ENCODE results near the gene CSE1L.
"Not testable (repeated sequence)": the region's sequence is repeated elsewhere in the genome, so short reads cannot be mapped to it uniquely, and the experiment has no call there.

CSE1L gene

DNA sequence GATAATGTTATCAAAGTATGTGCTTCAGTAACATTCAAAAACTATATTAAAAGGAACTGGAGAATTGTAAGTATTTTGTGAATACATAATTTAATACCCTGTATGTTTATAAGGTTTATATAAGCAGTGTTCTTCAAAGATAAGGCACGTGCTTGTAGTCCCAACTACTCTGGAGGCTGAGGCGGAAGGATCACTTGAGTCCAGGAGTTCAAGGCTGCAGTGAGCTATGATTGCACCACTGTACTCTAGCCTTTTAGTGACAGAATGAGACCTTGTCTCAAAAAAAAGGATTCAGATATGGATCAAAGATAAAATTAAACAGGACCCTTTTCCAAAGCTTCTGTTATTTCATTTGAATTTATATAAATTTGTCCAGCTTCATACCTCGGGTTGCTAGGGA lies 17.2 kb downstream of the CSE1L start:
- DNase-seq (ENCODE audit: low read depth), result no peak

DNA sequence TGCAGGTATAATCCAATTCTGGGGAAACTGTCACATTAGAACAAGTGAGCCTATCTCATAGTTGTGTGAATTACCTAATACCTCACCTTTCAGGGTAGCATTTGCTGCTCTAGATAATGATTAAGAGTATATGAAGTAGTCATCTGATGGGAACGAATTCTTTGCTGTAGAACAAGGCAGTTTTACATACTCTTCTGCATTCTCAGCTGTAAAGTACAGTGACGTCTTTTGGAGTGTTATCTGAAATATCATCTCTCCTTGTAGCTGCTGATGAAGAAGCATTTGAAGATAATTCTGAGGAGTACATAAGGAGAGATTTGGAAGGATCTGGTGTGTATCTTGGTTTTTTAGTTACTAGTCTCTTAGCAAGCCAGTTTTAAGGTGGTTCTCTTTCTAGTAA lies 28.4 kb downstream of the CSE1L start:
- DNase-seq (ENCODE audit: low read depth), result no peak

DNA sequence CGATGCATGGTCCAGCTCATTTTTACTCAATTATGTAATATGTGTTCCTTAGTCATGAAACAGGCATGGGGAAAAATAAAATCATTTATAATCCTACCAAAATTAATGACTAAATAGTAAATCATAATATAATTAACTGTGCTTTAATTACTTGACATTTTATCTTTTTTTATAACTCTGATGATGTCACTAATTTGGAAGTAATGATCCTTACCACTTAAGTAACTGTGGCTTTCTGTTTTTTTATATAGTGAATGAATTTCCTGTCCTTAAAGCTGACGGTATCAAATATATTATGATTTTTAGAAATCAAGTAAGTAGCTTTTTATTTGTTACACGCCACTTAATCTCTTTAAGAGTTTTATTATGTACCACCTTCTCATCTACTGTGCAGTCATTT lies 32.2 kb downstream of the CSE1L start:
- DNase-seq (ENCODE audit: low read depth), result no peak

DNA sequence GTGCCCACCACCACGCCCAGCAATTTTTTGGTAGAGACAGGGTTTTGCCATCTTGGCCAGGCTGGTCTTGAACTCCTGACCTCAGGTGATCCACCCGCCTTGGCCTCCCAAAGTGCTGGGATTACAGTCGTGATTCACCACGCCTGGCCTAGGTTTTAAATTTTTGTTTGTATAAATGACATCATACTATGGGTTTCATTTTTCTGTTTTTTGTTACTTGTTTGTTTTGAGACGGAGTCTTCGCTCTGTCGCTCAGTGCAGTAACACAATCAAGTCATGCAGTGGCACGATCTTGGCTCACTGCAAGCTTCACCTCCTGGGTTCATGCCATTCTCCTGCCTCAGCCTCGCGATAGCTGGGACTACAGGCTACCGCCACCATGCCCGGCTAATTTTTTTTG lies 36.2 kb downstream of the CSE1L start:
- DNase-seq (ENCODE audit: low read depth), result not testable (repeated sequence)

DNA sequence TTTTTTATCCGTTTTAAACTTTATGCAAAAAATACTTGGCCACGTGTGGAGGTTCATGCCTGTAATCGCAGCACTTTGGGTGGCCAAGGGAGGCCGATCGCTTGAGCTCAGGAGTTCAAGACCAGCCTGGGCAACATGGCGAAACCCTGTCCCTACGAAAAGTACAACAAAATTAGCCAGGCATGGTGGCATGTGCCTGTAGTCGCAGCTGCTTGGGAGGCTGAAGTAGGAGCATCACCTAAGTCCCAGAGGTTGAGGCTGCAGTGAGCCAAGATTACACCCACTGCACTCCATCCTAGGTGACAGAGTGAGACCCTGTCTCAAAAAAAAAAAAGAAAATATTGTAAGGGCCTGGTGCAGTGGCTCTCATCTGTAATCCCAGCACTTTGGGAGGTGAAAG lies 45.0 kb downstream of the CSE1L start:
- DNase-seq (ENCODE audit: low read depth), result no peak

DNA sequence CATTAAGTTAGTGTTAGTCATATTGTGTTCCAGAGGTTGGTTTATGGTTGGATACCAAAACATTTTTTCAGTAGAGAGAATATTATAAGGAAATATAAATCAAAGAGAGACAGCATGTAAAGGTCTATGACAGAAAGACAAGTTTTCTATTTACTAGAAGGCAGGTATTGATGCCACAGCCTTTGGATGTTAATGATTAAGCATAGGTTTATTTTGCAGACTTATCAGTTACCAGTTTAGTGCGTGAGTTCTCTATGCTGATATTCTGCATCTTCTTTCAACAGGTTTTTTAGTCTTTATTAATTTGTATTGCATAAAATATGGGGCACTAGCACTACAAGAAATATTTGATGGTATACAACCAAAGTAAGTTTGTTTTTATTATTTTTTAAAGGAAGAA lies 45.6 kb downstream of the CSE1L start:
- DNase-seq (ENCODE audit: low read depth), result no peak

DNA sequence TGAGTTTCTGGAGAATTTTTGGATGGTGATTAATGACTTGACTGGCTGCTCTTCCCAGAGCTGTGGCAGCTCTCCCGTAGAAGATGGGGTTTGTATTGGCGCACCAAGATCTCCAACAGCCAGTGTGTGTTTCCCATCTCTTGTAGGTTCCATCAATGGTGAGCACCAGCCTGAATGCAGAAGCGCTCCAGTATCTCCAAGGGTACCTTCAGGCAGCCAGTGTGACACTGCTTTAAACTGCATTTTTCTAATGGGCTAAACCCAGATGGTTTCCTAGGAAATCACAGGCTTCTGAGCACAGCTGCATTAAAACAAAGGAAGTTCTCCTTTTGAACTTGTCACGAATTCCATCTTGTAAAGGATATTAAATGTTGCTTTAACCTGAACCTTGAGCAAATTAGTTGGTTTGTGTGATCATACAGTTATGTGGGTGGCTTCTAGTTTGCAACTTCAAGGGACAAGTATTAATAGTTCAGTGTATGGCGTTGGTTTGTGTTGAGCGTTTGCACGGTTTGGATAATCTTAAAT lies 50.2 kb downstream of the CSE1L start:
- DNase-seq (ENCODE audit: low read depth), result no peak

DNA sequence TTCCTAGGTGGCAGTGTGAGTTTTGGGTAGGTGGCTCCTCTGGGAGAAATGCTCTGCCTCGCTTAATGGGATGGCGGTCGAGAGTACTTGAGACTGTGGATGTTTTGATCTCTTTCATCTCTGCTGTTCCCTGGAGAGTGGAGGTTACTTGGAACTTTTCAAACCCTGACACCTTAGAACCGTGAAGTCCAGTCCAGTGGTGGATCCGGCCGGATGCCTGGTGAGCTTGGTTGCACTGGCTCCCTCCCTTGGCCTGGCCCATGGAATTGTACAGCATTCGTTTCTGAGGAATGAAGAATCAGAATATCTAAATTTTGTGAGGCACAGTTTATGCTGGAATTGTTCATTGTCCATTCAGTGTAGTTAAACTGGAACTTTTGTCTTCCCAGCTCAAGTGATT lies 51.0 kb downstream of the CSE1L start:
- no peak for DNase-seq (ENCODE audit: low read depth)

DNA sequence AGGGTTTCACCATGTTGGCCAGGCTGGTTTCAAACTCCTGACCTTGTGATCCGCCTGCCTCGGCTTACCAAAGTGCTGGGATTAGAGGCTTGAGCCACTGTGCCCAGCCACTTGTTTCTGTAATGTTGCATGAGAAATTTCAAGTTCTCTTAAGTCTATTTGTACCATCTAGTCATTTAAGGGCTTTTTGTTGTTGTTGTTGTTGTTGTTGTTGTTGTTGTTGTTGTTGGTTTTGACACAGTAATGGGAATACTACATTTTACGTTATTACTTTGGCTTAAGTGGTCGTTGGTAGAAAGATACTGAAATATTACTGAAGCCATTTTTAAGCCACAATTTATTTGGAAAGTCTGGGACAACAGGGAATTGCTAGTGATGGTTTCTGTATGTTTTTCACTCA lies 52.0 kb downstream of the CSE1L start:
- DNase-seq (ENCODE audit: low read depth), result no peak

DNA sequence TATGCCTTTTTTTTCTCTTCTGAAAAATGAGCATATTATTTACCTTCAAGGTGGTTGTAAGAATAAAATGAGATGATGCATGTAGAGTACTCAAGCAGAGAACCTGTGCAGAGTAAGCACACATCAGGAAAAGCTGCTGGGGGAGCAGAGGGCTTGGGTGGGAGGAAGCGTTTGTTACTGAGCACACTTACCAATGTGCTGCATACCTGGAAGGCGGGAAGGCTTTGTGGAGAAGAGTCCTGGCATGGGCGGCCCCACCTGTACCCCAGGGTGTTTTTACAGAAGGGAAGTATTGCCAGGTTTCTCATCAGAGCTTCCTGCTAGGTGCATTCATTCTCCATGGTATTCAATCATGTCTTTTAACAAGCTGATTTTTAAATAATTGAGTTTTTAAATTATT lies 52.9 kb downstream of the CSE1L start:
- no peak for DNase-seq (ENCODE audit: low read depth)

DNA sequence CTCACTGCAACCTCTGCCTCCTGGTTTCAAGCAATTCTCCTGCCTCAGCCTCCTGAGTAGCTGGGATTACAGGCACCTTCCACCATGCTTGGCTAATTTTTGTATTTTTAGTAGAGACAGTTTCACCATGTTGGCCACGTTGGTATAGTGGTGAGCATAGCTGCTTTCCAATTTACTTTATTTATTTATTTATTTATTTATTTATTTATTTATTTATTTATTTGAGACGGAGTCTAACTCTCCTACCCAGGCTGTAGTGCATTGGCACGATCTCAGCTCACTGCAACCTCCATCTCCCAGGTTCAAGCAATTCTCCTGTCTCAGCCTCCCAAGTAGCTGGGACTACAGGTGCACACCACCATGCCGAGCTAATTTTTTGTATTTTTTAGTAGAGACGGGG lies 54.2 kb downstream of the CSE1L start:
- not testable (repeated sequence) for DNase-seq (ENCODE audit: low read depth)

DNA sequence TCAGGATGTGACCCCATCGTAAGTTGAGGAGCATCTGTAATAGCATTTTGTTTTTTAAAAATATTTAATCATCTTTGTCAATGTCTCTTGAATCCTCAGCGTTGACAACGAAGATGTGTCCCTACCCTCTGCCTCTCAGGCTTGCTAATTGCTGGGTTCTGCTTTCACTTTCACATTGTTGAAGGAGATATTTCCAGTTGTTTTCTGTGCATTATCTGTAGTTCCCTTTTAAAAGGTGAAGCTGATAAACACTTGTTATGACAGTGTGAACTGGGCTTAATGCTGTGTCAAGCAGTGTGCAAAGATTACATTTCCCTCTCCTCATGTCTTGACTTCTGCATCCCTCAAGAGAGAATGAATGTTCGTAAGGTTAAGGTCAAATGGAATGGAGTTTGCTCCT lies 54.9 kb downstream of the CSE1L start:
- no peak for DNase-seq (ENCODE audit: low read depth)

DNA sequence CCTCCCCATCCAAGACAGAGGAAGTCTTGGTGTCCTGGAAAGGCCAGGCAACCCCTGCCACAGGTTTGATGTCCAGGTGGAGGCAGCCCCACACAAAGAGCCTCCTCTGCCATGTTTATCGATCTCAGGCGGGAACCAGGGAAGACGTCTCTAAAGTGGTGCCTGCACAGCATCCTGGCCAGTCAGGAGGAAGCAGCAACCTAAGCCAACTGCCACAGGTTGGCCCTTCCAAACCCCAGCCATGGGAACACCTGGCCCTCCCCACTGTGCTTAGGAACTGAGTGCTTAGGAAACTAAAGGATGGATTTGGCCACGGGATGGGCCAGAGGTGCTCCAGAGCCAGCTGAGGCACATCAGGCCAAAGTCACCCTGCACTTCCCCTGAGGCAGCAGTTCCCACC lies 56.9 kb downstream of the CSE1L start:
- DNase-seq (ENCODE audit: low read depth), result no peak

DNA sequence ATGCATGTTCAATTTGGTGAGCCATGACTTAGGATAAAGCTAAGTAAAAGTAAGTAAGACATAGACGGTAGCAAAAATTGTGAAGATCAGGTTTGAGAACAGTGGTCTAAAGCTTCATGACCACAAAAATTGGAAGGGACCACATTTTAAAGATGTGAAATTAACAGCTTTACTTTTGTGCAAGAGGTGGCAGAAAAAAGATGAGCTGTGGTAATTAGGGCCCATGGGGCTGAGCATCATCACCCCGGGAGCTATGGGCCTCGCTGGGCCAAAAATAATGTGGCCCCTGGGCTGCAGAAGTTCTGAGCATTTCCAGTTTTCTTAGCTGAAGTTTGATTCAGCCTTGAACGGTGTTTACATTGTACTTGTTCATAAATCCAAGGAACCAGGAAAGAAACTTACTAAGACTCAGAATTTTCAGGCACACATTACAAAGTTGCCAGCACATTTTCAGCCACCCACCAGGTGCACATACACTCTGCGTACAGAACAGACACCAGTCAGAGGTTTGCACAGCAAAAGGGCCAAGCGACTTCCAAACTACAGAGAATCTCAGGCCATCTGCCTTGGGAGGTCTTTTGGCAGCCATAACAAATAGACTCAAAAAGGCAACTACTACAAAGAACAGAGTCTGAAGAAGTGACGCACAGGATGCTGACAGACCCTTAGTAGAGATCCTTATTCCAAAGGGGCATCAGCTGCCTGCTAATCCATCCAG lies 57.7 kb downstream of the CSE1L start:
- no peak for DNase-seq (ENCODE audit: low read depth)

DNA sequence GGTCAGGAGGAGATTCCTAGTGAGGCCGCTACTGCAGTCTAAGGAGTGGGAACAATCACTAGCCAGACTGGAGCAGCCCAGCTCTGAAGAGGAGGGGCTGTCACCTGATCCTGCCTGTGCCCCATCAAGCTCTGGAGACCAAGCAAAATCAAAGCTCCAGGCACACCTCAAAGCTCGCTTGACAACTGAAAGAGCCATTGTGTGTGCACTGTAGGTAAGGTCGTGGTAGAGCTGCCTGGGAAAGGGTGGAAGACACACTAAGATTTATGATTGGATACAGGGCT lies 58.2 kb downstream of the CSE1L start:
- DNase-seq (ENCODE audit: low read depth), result no peak

DNA sequence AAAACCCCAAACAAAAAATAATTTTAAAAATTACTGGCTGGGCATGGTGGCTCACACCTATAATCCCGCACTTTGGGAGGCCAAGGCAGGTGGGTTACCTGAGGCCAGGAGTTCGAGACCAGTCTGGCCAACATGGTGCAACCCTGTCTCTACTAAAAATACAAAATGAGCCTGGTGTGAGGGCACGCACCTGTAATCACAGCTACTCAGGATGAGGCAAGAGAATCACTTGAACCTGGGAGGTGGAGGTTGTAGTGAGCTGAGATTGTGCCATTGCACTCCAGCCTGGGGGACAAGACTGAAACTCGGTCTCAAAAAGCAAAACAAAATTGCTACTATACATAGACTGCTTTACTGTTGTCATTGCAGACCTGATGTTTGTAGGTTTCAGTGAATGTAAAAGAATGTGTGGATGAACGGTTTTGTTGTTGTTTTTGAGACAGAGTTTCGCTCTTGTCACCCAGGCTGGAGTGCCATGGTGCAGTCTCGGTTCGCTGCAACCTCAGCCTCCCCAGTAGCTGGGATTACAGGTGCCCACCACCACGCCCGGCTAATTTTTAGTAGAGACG lies 59.0 kb downstream of the CSE1L start:
- not testable (repeated sequence) for DNase-seq (ENCODE audit: low read depth)

DNA sequence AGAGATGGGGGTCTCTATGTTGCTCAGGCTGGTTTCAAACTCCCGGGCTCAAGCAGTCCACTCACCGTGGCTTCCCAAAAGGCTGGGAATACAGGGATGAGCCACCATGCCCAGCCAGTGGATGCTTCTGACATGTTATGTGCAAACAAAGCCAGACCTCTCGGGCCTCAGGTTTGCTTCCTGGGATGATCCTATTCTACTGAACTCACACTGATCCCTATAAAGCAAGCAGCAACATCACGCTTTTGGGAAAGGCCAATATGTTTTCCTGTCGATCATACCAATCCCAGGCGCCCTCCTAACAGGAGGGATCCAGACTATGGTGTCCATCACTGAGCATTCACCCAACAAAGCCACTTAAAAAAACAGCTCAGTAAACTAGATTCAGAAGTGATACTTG lies 60.2 kb downstream of the CSE1L start:
- DNase-seq (ENCODE audit: low read depth), result no peak

DNA sequence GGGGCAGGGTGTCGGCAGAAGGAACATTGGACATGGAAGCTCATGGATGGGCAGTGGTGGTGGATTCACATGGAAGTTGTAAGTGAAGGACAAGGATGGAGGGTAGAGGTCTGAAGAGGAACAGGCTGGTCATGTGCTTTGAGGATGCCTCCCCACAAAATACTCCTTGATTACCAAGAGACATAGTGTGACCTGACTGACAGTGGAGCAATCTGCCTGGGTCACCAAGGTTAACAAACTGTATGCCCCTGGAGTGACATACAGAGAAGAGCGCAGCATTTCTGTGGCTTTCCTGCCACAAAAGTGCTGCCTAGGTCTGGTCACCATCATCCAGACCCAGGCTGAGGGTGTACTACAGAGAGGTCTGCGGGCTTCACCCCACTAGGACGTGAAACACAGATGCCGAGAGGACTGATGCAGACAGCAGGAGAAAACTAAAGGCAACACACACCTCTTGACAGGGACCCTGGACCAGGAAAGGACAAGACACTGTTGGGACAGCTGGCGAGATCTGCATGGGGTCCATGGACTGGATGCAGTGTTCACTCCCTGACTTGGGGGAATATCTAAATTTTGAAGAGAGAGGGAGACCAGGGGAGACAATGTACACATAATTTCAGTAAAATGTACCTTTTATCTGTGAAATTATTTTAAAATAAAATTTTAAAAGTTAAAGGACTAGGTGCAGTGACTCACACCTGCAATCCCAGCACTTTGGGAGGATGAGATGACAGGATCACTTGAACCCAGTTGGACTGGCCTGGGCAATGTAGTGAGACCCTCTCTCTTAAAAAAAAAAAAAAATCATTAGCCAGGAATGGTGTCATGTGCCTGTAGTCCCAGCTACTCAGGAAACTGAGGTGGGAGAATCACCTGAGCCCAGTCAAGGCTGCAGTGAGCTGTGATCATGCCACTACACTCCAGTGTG lies 64.9 kb downstream of the CSE1L start:
- DNase-seq (ENCODE audit: low read depth), result no peak

DNA sequence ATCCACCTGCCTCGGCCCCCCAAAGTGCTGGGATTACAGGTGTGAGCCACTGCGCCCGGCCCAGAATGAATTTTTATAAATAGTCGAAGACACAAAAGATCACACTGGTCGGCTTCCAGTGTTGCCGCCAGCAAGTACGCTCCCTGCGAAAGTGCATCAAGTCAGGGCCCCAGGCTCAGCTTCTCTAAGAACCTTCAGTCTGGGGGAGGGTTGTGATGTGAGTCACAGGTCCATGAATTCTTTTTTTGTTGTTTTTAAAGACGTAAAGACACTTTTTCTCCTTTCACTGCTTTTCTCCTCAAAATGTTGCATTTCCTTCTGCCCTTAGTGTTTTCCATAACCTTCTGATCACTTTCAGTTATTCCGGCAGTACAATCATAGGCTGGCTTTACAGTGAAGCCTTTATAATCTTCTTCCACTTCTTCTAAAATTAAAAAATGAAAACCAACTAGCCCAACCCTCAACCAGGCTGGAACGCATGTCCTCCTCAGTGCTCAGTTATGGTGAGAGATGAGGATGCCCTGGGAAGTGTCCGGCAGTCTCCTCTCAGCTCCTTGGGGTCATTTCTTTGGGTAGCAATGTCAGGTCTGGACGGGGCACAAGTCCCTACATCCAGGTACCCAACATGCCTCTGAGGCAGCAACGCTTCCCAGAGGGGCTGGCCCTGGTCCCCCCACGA lies 66.6 kb downstream of the CSE1L start:
- no peak for DNase-seq (ENCODE audit: low read depth)

DNA sequence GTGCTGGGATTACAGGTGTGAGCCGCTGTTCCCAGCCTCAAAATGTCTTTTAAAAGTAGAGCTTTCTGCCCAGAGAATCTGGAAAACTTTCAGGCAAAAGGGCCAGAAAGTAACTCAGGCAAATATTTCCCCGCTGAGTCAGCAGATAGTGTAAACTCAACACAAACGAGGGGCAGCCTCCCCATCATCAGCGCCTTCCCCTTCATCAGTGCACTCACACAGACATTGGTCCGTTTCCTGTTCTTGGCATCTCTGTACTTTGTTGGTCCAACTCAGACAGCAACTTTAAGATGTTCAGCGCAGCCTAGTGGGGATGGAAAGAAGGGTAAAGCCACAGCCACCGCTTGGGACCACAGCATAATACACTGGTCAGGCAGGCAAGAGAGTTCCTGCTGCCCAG lies 69.5 kb downstream of the CSE1L start:
- no peak for DNase-seq (ENCODE audit: low read depth)

DNA sequence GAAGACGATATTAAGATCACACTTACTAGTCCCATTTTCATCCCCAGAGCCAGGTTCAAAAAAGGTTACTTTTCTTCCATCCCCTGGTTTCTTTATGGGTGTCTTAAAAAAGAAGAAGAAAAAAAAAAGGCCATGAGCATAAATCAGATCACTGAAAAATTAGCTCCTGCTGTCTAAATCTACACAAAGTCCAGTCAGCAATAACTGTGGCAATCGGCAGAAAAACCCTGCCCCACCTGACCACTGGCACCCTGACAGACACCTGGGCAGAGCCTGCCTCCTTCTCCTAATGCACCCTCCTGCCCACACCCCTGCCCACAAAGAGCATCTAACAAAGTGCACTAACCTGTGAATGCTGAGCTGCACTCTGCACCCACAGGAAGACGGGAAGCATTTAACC lies 72.2 kb downstream of the CSE1L start:
- DNase-seq (ENCODE audit: low read depth), result no peak

DNA sequence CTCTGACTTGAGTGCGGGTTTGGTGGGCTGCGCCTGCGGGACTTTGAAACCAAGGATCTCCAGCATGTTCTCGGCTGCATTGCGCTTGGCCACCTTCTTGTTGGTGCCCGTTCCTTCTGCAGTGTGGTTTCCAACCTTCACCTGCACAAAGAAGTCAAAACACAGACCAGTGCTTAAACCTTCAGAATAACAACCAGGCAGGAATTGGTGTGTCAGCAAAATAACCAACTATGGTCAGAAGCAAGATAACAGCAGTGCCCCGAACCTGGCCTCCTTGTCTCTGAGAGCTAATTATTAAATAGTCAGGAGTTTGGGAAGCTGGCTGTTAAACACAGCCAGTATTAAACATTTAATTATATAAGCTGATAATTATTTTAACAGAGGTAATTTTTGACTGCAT lies 73.9 kb downstream of the CSE1L start:
- DNase-seq (ENCODE audit: low read depth), result no peak

DNA sequence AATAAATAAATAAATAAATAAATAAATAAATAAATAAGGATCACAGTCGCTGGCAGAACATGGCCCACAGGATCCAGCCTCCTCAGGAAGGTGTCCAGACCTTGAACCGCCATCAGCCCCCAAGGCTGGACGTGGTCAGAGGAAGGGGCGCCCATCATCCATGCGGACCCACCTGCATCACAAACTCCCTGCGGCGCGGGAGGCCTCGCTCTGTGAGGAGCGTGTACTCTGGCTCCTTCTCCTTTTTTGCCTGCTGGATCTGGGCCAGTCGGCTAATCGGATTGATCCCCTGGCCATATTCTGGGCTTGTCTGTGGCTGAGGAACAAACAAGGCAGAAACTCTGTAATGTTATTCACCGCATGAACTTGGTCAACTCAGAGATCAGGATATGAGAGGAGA lies 76.8 kb downstream of the CSE1L start:
- DNase-seq (ENCODE audit: low read depth), result no peak
